GM23338 (cell line): Measurements from ENCODE around the gene TMEM25. TPM values are rescaled to one million over a fixed set of nuclear protein-coding genes. Genes with fewer than 3 reads are reported as not detected.

Experiments
- ATAC-seq: fragments of 200-7000 bp; cut with Tn5 transposase; 3 replicates; pipeline ENCODE4 v1.9.1; 2020
- DNase-seq: peaks from one replicate; pipeline ENCODE4 v3.0.0-alpha.2; 2015; ENCODE audit warnings: low spot score
- H2AFZ ChIP-seq: fragments of 200-600 bp; sonication (generic); 2 replicates; pipeline ENCODE4 v1.8.0; 2016; ENCODE audit warnings: antibody characterized with exemption, mild to moderate bottlenecking, moderate library complexity
- H3F3A ChIP-seq: fragments of 200-600 bp; sonication (generic); replicated peaks from 2 replicates; pipeline ENCODE4 v1.8.0; 2017; ENCODE audit warnings: antibody characterized with exemption, mixed run types, low read depth
- H3K27ac ChIP-seq: fragments of 200-600 bp; sonication (generic); 2 replicates; pipeline ENCODE4 v1.6.1; 2016; ENCODE audit warnings: low read depth
- H3K27me3 ChIP-seq: fragments of 200-600 bp; sonication (generic); 2 replicates; pipeline ENCODE4 v1.8.0; 2016; ENCODE audit warnings: mild to moderate bottlenecking, mixed run types, moderate library complexity; ENCODE audit not compliant: insufficient read depth
- H3K36me3 ChIP-seq: fragments of 200-600 bp; sonication (generic); 2 replicates; pipeline ENCODE4 v1.8.0; 2016; ENCODE audit warnings: mild to moderate bottlenecking; ENCODE audit not compliant: insufficient read depth
- H3K4me1 ChIP-seq: fragments of 200-600 bp; sonication (generic); 2 replicates; pipeline ENCODE4 v1.8.0; 2016; ENCODE audit warnings: mild to moderate bottlenecking, moderate library complexity; ENCODE audit not compliant: insufficient read depth
- H3K4me2 ChIP-seq: fragments of 200-600 bp; sonication (generic); 2 replicates; pipeline ENCODE4 v1.7.1; 2017; ENCODE audit warnings: mixed run types
- H3K4me3 ChIP-seq: fragments of 200-600 bp; sonication (generic); 2 replicates; pipeline ENCODE4 v1.6.1; 2016; ENCODE audit warnings: mixed run types
- H3K79me2 ChIP-seq: fragments of 200-600 bp; sonication (generic); replicated peaks from 2 replicates; pipeline ENCODE4 v1.8.0; 2017; ENCODE audit warnings: mild to moderate bottlenecking; ENCODE audit not compliant: insufficient read depth
- H3K9me2 ChIP-seq: fragments of 200-600 bp; sonication (generic); 2 replicates; pipeline ENCODE4 v1.8.0; 2017; ENCODE audit not compliant: insufficient read depth
- H4K20me1 ChIP-seq: fragments of 200-600 bp; sonication (generic); replicated peaks from 2 replicates; pipeline ENCODE4 v1.8.0; 2017; ENCODE audit warnings: mild to moderate bottlenecking; ENCODE audit not compliant: insufficient read depth
- H3K27ac Mint-ChIP-seq: 2 replicates; pipeline ENCODE4 v1.8.0; 2020; ENCODE audit warnings: inconsistent platforms, mild to moderate bottlenecking, moderate library complexity, mixed read lengths
- H3K27me3 Mint-ChIP-seq: 3 replicates; pipeline ENCODE4 v1.8.0; 2022; ENCODE audit warnings: low read depth, mild to moderate bottlenecking, moderate library complexity, mixed read lengths, inconsistent platforms; ENCODE audit not compliant: insufficient read depth, poor library complexity
- H3K36me3 Mint-ChIP-seq: 3 replicates; pipeline ENCODE4 v1.8.0; 2021; ENCODE audit warnings: low read depth, mild to moderate bottlenecking, inconsistent platforms, moderate library complexity, mixed read lengths
- H3K4me1 Mint-ChIP-seq: 3 replicates; pipeline ENCODE4 v1.8.0; 2020; ENCODE audit warnings: mild to moderate bottlenecking, inconsistent platforms, mixed read lengths
- H3K4me3 Mint-ChIP-seq: 3 replicates; pipeline ENCODE4 v1.8.0; 2021; ENCODE audit warnings: moderate library complexity, mild to moderate bottlenecking, inconsistent platforms, mixed read lengths
- H3K9me3 Mint-ChIP-seq: 3 replicates; pipeline ENCODE4 v1.8.0; 2020; ENCODE audit warnings: moderate library complexity, mild to moderate bottlenecking, inconsistent platforms, mixed read lengths
- CREB1 ChIP-seq: fragments of 250-450 bp; sonication (Bioruptor Pico); IDR thresholded peaks from 2 replicates; pipeline ENCODE4 v1.5.0; 2020; ENCODE audit warnings: low read depth, mild to moderate bottlenecking, moderate library complexity
- CTCF ChIP-seq, 2 experiments: fragments of 200-600 bp in 1 of 2; sonication (generic) in 1 of 2; conservative IDR thresholded peaks; 2 replicates each; pipeline versions ENCODE4 v1.5.1 to v1.6.1; 2016 to 2017; ENCODE audit warnings: antibody characterized with exemption in 2 of 2, low read depth in 2 of 2, mild to moderate bottlenecking in 2 of 2, moderate library complexity in 1 of 2
- STAT1 ChIP-seq: IDR thresholded peaks from one replicate; pipeline ENCODE4 v1.6.1; 2016; ENCODE audit warnings: antibody characterized with exemption; ENCODE audit not compliant: unreplicated experiment
- ZNF114 ChIP-seq: fragments of 250-450 bp; sonication (Bioruptor Pico); IDR thresholded peaks from 2 replicates; pipeline ENCODE4 v1.5.0; 2020; ENCODE audit warnings: mild to moderate bottlenecking, moderate library complexity
- ZNF331 ChIP-seq: fragments of 250-450 bp; sonication (Bioruptor Pico); IDR thresholded peaks from 2 replicates; pipeline ENCODE4 v1.5.0; 2020; ENCODE audit warnings: low read depth, mild to moderate bottlenecking, moderate library complexity
- polyA plus RNA-seq: library from polyadenylated mRNA; unstranded; fragments of >200 nt; fragmentation: Nextera tagmentation; extraction: Ambion mirVana; gene quantifications from 2 replicates; pipeline ENCODE4 v1.2.1, GENCODE V29; 2016
- total RNA-seq: library from RNA; depleted of rRNA; stranded (reverse); fragments of >200 nt; shearing (Covaris generic); gene quantifications from 2 replicates; pipeline ENCODE4 v1.2.3, GENCODE V29; 2014
- TF ChIP-seq, protein P1 (sequence below): fragments of 250-450 bp; sonication (Bioruptor Pico); IDR thresholded peaks from 2 replicates; pipeline ENCODE4 v1.5.0; 2020; ENCODE audit warnings: mild to moderate bottlenecking, moderate library complexity

The TMEM25 gene
- total and polyA plus RNA-seq, 2 experiments from 2014 or later: 11.7 to 17.7 TPM

- TF ChIP-seq STAT1 (no peak), CREB1 (CRISPR knock-in tag) (no peak), ZNF114 (CRISPR knock-in tag) (no peak), ZNF331 (CRISPR knock-in tag) (no peak)
Observed at GRCh38 chr11:118528511-118528910, 2.5 kb upstream of the TMEM25 start (continued).

- Histone ChIP-seq H3F3A (peaks cover 24% of the 10 kb centered on the region; the same call in 1 of the 2 replicates), H3K79me2 (no peaks in the 10 kb centered on the region), H3K27me3 (peaks cover 6% of the 10 kb centered on the region; the same call in 1 of the 2 replicates), H3K4me2 (peak overlapping the region; percentile 88), H3K9me2 (no peaks in the 10 kb centered on the region; the same call in 1 of the 2 replicates), H4K20me1 (peaks cover 8% of the 10 kb centered on the region; the same call in 1 of the 2 replicates), H3K27ac (no peak overlapping the region), H3K36me3 (no peaks in the 10 kb centered on the region), H3K4me3 (peak overlapping the region; percentile 99), H3K4me1 (peaks cover 13% of the 10 kb centered on the region), H2AFZ (no peak overlapping the region; the same call in 1 of the 2 replicates)
- Mint-ChIP-seq H3K27ac (no peak overlapping the region; the same call in 1 of the 2 replicates), H3K27me3 (peaks cover 15% of the 10 kb centered on the region), H3K4me3 (peak overlapping the region; percentile 92), H3K36me3 (peaks cover 6% of the 10 kb centered on the region; the same call in 2 of the 3 replicates), H3K4me1 (peaks cover 27% of the 10 kb centered on the region), H3K9me3 (no peaks in the 10 kb centered on the region)
- peak; percentile 51 for DNase-seq
- TF ChIP-seq CTCF (conservative IDR thresholded peaks at IDR 0.05; ENCODE audit: low read depth in 2 of 2) (no peak), CREB1 (CRISPR knock-in tag) (no peak), ZNF114 (CRISPR knock-in tag) (no peak)
- TF ChIP-seq, protein P1, sequence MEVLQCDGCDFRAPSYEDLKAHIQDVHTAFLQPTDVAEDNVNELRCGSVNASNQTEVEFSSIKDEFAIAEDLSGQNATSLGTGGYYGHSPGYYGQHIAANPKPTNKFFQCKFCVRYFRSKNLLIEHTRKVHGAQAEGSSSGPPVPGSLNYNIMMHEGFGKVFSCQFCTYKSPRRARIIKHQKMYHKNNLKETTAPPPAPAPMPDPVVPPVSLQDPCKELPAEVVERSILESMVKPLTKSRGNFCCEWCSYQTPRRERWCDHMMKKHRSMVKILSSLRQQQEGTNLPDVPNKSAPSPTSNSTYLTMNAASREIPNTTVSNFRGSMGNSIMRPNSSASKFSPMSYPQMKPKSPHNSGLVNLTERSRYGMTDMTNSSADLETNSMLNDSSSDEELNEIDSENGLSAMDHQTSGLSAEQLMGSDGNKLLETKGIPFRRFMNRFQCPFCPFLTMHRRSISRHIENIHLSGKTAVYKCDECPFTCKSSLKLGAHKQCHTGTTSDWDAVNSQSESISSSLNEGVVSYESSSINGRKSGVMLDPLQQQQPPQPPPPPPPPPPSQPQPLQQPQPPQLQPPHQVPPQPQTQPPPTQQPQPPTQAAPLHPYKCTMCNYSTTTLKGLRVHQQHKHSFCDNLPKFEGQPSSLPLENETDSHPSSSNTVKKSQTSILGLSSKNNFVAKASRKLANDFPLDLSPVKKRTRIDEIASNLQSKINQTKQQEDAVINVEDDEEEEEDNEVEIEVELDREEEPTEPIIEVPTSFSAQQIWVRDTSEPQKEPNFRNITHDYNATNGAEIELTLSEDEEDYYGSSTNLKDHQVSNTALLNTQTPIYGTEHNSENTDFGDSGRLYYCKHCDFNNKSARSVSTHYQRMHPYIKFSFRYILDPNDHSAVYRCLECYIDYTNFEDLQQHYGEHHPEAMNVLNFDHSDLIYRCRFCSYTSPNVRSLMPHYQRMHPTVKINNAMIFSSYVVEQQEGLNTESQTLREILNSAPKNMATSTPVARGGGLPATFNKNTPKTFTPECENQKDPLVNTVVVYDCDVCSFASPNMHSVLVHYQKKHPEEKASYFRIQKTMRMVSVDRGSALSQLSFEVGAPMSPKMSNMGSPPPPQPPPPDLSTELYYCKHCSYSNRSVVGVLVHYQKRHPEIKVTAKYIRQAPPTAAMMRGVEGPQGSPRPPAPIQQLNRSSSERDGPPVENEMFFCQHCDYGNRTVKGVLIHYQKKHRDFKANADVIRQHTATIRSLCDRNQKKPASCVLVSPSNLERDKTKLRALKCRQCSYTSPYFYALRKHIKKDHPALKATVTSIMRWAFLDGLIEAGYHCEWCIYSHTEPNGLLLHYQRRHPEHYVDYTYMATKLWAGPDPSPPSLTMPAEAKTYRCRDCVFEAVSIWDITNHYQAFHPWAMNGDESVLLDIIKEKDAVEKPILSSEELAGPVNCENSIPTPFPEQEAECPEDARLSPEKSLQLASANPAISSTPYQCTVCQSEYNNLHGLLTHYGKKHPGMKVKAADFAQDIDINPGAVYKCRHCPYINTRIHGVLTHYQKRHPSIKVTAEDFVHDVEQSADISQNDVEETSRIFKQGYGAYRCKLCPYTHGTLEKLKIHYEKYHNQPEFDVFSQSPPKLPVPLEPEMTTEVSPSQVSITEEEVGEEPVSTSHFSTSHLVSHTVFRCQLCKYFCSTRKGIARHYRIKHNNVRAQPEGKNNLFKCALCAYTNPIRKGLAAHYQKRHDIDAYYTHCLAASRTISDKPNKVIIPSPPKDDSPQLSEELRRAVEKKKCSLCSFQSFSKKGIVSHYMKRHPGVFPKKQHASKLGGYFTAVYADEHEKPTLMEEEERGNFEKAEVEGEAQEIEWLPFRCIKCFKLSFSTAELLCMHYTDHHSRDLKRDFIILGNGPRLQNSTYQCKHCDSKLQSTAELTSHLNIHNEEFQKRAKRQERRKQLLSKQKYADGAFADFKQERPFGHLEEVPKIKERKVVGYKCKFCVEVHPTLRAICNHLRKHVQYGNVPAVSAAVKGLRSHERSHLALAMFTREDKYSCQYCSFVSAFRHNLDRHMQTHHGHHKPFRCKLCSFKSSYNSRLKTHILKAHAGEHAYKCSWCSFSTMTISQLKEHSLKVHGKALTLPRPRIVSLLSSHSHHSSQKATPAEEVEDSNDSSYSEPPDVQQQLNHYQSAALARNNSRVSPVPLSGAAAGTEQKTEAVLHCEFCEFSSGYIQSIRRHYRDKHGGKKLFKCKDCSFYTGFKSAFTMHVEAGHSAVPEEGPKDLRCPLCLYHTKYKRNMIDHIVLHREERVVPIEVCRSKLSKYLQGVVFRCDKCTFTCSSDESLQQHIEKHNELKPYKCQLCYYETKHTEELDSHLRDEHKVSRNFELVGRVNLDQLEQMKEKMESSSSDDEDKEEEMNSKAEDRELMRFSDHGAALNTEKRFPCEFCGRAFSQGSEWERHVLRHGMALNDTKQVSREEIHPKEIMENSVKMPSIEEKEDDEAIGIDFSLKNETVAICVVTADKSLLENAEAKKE (CRISPR knock-in tag): 0 out of 2 replicates have a peak, but pooled peaks have one; percentile 5
- ATAC-seq: peak; percentile 2; the same call in 2 of the 3 replicates
Observed at GRCh38 chr11:118529584-118530175, 1.3 kb upstream of the TMEM25 start.
